K562 (cell line): ENCODE measurements around the gene RND1.

Experiments used
- BCLAF1 ChIP-seq, 2 experiments: fragments of 450-650 bp in 1 of 2; IDR thresholded peaks; 2 replicates each; pipeline ENCODE4 v1.6.1; 2011 to 2017; ENCODE audit warnings: low read depth in 2 of 2, antibody characterized with exemption in 1 of 2, borderline replicate concordance in 1 of 2, low read length in 1 of 2, mild to moderate bottlenecking in 1 of 2, mixed read lengths in 1 of 2; ENCODE audit not compliant: control insufficient read depth in 1 of 2
- FOXA1 ChIP-seq: fragments of 450-650 bp; IDR thresholded peaks from 2 replicates; pipeline ENCODE4 v1.6.1; 2016; ENCODE audit warnings: mild to moderate bottlenecking, borderline replicate concordance
- FOXP1 ChIP-seq: sonication (generic); formaldehyde crosslinking; IDR thresholded peaks from 2 replicates; pipeline ENCODE4 v1.8.0; 2022; ENCODE audit warnings: mild to moderate bottlenecking, missing genetic modification reagents
- KLF6 ChIP-seq: fragments of 250-450 bp; sonication (Bioruptor Pico); IDR thresholded peaks from 2 replicates; pipeline ENCODE4 v1.4.0; 2020; ENCODE audit warnings: mild to moderate bottlenecking, moderate library complexity, borderline replicate concordance
- POLR2A ChIP-seq: fragments of 450-650 bp; conservative IDR thresholded peaks from 2 replicates; pipeline ENCODE4 v1.6.1; 2016
- SMC3 ChIP-seq: conservative IDR thresholded peaks from 2 replicates; pipeline ENCODE4 v1.6.1; 2011; ENCODE audit warnings: low read depth, low read length, improper control_type of control experiment; ENCODE audit not compliant: insufficient read depth
- ZNF449 ChIP-seq: fragments of 250-450 bp; sonication (Bioruptor Pico); IDR thresholded peaks from 2 replicates; pipeline ENCODE4 v1.8.0; 2022; ENCODE audit warnings: moderate library complexity, mild to moderate bottlenecking, inconsistent platforms
- ZNF79 ChIP-seq: fragments of 250-450 bp; sonication (Bioruptor Pico); IDR thresholded peaks from 2 replicates; pipeline ENCODE4 v1.4.0; 2020; ENCODE audit warnings: low read depth, mild to moderate bottlenecking, moderate library complexity
- TF ChIP-seq, protein P1 (sequence below), 2 experiments: fragments of 250-450 bp in 1 of 2; fragments of 450-650 bp in 1 of 2; sonication (Bioruptor Pico) in 1 of 2; IDR thresholded peaks; 2 replicates each; pipeline versions ENCODE4 v1.6.1 to v1.8.0; 2016 to 2021; ENCODE audit warnings: mild to moderate bottlenecking in 2 of 2, moderate library complexity in 2 of 2, missing compliant biosample characterization in 1 of 2, missing genetic modification characterization in 1 of 2
- TF ChIP-seq, protein P2 (sequence below), 2 experiments: fragments of 450-650 bp in 1 of 2; sonication (generic) in 1 of 2; formaldehyde crosslinking in 1 of 2; IDR thresholded peaks in 1 of 2; conservative IDR thresholded peaks in 1 of 2; 2 replicates each; pipeline versions ENCODE4 v1.6.1 to v1.8.1; 2016 to 2023; ENCODE audit warnings: mild to moderate bottlenecking in 2 of 2, moderate library complexity in 2 of 2, inconsistent platforms in 1 of 2, missing genetic modification reagents in 1 of 2
- TF ChIP-seq, protein P3 (sequence below): sonication (generic); formaldehyde crosslinking; IDR thresholded peaks from 2 replicates; pipeline ENCODE4 v1.8.1; 2023; ENCODE audit warnings: mild to moderate bottlenecking, missing genetic modification reagents, moderate library complexity

DNA sequence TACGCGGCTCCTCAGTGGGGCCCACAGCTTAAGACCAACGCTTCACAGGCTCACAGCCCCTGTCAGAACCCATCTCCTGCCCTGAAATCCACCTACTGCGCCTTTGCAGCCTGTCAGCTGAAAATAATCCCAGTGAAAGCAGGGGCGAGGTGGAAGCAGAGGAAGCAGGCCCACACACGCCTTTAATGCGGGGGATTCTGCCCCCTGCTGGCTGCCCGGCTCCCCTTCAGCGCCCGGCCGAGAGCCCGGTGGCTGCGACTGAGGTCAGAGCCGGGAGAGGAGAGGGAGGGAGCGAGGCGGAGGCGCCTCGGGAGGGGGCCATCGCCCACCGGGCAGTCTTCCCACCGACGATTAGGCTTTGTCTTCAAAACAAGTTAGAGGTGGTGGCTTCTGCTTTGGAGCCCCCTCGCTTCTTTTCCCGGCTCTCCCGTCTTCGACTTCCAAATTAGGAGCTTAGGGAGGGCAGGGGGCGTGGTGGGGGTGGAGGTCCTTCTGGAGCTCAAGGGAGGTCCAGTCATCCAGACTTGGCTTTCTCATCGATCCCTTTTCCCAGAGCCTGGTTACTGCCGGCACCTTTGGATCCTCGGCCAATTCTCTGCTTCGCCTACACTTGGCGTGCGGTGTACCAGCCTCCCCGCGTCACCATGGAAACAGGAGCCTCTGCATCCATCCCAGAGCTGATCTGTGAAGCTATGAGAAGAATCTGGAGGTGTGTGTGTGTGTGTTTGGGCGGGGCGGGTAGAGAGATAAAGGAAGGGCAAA, 25.2 kb upstream of the RND1 start:
- TF ChIP-seq, protein P1, sequence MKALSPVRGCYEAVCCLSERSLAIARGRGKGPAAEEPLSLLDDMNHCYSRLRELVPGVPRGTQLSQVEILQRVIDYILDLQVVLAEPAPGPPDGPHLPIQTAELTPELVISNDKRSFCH (CRISPR knock-in tag; IDR thresholded peaks at IDR 0.05), result no peak
- TF ChIP-seq, protein P1 (tag; IDR thresholded peaks at IDR 0.05), result no peak
- TF ChIP-seq FOXA1 (no peak), BCLAF1 (IDR thresholded peaks at IDR 0.05; ENCODE audit: borderline replicate concordance in 1 of 2, control insufficient read depth in 1 of 2, low read depth in 2 of 2, low read length in 1 of 2) (no peak), POLR2A (no peak), ZNF449 (no peak), SMC3 (peak; percentile 89), FOXP1 (CRISPR knock-in tag) (no peak), KLF6 (no peak), ZNF79 (CRISPR knock-in tag) (no peak)
- TF ChIP-seq, protein P2, sequence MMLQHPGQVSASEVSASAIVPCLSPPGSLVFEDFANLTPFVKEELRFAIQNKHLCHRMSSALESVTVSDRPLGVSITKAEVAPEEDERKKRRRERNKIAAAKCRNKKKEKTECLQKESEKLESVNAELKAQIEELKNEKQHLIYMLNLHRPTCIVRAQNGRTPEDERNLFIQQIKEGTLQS (IDR thresholded peaks at IDR 0.05), result no peak
- TF ChIP-seq, protein P2 (CRISPR knock-in tag; conservative IDR thresholded peaks at IDR 0.05), result no peak
- TF ChIP-seq, protein P3, sequence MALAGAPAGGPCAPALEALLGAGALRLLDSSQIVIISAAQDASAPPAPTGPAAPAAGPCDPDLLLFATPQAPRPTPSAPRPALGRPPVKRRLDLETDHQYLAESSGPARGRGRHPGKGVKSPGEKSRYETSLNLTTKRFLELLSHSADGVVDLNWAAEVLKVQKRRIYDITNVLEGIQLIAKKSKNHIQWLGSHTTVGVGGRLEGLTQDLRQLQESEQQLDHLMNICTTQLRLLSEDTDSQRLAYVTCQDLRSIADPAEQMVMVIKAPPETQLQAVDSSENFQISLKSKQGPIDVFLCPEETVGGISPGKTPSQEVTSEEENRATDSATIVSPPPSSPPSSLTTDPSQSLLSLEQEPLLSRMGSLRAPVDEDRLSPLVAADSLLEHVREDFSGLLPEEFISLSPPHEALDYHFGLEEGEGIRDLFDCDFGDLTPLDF (CRISPR knock-in tag), result no peak
